Panc1 (cell line): ENCODE data around the gene PPM1M.

Experiments
- POLR2AphosphoS5 ChIP-seq: IDR thresholded peaks from 2 replicates; pipeline ENCODE4 v1.6.1; 2012; ENCODE audit warnings: mild to moderate bottlenecking, low read depth, low read length, moderate library complexity
- TCF7L2 ChIP-seq: IDR thresholded peaks from 2 replicates; pipeline ENCODE4 v1.6.1; 2011; ENCODE audit warnings: mild to moderate bottlenecking, low read depth, low read length, inconsistent platforms
- TF ChIP-seq, protein P1 (sequence below): fragments of 450-650 bp; IDR thresholded peaks from 2 replicates; pipeline ENCODE4 v1.5.1; 2017; ENCODE audit warnings: mild to moderate bottlenecking
- TF ChIP-seq, protein P2 (sequence below), 2 experiments: IDR thresholded peaks; 2 replicates each; pipeline ENCODE4 v1.6.1; 2011 to 2012; ENCODE audit warnings: low read depth in 2 of 2, control low read depth in 1 of 2, low read length in 1 of 2, mild to moderate bottlenecking in 1 of 2, moderate library complexity in 1 of 2; ENCODE audit not compliant: insufficient read depth in 1 of 2

DNA sequence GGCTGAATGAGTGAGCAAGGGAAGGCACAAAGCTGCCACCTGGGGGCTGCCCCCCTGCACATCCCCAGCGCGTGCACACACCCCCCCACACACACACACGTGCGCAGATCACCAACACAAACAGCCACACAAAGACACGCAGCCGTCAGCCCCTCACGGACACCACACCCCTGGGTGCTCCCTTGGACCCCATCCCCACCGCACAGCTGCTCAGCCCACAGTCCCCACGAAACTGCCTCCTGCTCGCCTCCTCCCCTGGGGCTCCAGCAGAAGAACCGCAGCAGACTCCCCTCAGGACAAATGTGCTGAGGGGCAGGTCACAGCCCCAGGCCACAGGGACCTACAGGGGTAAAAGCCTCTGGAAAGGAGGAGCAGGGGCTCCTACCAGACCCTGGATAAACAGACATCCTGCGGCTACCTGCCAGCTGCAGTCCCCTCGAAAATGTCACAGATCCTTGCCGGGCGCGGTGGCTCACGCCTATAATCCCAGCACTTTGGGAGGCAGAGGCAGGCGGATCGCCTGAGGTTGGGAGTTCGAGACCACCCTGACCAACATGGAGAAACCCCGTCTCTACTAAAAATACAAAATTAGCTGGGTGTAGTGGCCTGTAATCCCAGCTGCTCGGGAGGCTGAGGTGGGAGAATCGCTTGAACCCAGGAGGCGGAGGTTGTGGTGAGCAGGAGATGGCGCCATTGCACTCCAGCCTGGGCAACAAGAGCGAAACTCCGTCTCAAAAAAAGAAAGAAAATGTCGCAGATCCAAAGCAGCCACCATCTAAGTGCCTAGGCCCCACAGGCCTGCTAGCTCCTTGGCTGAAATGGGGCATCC lies 13.1 kb upstream of the PPM1M start:
- TF ChIP-seq, protein P1, sequence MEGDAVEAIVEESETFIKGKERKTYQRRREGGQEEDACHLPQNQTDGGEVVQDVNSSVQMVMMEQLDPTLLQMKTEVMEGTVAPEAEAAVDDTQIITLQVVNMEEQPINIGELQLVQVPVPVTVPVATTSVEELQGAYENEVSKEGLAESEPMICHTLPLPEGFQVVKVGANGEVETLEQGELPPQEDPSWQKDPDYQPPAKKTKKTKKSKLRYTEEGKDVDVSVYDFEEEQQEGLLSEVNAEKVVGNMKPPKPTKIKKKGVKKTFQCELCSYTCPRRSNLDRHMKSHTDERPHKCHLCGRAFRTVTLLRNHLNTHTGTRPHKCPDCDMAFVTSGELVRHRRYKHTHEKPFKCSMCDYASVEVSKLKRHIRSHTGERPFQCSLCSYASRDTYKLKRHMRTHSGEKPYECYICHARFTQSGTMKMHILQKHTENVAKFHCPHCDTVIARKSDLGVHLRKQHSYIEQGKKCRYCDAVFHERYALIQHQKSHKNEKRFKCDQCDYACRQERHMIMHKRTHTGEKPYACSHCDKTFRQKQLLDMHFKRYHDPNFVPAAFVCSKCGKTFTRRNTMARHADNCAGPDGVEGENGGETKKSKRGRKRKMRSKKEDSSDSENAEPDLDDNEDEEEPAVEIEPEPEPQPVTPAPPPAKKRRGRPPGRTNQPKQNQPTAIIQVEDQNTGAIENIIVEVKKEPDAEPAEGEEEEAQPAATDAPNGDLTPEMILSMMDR: peak; percentile 62
- TF ChIP-seq, protein P2, sequence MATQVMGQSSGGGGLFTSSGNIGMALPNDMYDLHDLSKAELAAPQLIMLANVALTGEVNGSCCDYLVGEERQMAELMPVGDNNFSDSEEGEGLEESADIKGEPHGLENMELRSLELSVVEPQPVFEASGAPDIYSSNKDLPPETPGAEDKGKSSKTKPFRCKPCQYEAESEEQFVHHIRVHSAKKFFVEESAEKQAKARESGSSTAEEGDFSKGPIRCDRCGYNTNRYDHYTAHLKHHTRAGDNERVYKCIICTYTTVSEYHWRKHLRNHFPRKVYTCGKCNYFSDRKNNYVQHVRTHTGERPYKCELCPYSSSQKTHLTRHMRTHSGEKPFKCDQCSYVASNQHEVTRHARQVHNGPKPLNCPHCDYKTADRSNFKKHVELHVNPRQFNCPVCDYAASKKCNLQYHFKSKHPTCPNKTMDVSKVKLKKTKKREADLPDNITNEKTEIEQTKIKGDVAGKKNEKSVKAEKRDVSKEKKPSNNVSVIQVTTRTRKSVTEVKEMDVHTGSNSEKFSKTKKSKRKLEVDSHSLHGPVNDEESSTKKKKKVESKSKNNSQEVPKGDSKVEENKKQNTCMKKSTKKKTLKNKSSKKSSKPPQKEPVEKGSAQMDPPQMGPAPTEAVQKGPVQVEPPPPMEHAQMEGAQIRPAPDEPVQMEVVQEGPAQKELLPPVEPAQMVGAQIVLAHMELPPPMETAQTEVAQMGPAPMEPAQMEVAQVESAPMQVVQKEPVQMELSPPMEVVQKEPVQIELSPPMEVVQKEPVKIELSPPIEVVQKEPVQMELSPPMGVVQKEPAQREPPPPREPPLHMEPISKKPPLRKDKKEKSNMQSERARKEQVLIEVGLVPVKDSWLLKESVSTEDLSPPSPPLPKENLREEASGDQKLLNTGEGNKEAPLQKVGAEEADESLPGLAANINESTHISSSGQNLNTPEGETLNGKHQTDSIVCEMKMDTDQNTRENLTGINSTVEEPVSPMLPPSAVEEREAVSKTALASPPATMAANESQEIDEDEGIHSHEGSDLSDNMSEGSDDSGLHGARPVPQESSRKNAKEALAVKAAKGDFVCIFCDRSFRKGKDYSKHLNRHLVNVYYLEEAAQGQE (IDR thresholded peaks at IDR 0.05; ENCODE audit: insufficient read depth in 1 of 2, low read depth in 2 of 2, low read length in 1 of 2): no peak
- TF ChIP-seq POLR2AphosphoS5 (no peak), TCF7L2 (no peak)
